Measurements from ENCODE around the gene MRPL58. TPM values are rescaled to one million over a fixed set of nuclear protein-coding genes. Genes with fewer than 3 reads are reported as not detected.

Gene MRPL58
- total RNA-seq, 4 donors from 2014 or later: 28.0 to 48.5 (median 42.6) TPM

GRCh38 chr17:75006653-75007052 is 5.8 kb upstream of the MRPL58 start:
- no peak for TF ChIP-seq CTCF (IDR thresholded peaks at IDR 0.05)
- ATAC-seq (ENCODE audit: low FRiP score): no peak
- DNase-seq (ENCODE audit: low spot score): no peak

GRCh38 chr17:75008373-75008772 is 4.1 kb upstream of the MRPL58 start:
- DNase-seq (ENCODE audit: low spot score) (no peak), ATAC-seq (ENCODE audit: low FRiP score) (no peak)
- no peak for TF ChIP-seq CTCF (IDR thresholded peaks at IDR 0.05)

- ATAC-seq (ENCODE audit: low FRiP score): no peak
- TF ChIP-seq CTCF (IDR thresholded peaks at IDR 0.05): no peak
These were observed 3.2 kb upstream of the MRPL58 start for GRCh38 chr17:75009139-75009724.

GRCh38 chr17:75010683-75011400 is 1.6 kb upstream of the MRPL58 start:
- DNase-seq (ENCODE audit: low spot score) (no peak), ATAC-seq (ENCODE audit: low FRiP score) (peak; percentile 17)
- no peak for TF ChIP-seq CTCF (IDR thresholded peaks at IDR 0.05)

More at GRCh38 chr17:75009139-75009724, 3.2 kb upstream of the MRPL58 start:
- no peak for DNase-seq (ENCODE audit: low spot score)

- TF ChIP-seq CTCF (IDR thresholded peaks at IDR 0.05): no peak
- ATAC-seq (ENCODE audit: low FRiP score): peak; percentile 42
- DNase-seq (ENCODE audit: low spot score): no peak
These were observed 922 bp upstream of the MRPL58 start for GRCh38 chr17:75011401-75012095.

- TF ChIP-seq CTCF (IDR thresholded peaks at IDR 0.05): no peak
- ATAC-seq (ENCODE audit: low FRiP score): no peak
These were observed 449 bp upstream of the MRPL58 start for GRCh38 chr17:75012096-75012345.

More at GRCh38 chr17:75012096-75012345, 449 bp upstream of the MRPL58 start:
- DNase-seq (ENCODE audit: low spot score): no peak

Data from omental fat pad (tissue), 4 donors.